ENCODE measurements around the gene PPP1R8. TPM values are rescaled to one million over a fixed set of nuclear protein-coding genes. Genes with fewer than 3 reads are reported as not detected.
A peak's percentile ranks its signal among the peaks of the same experiment; 100 is the strongest.
"Not testable (repeated sequence)": the region's sequence is repeated elsewhere in the genome, so short reads cannot be mapped to it uniquely, and the experiment has no call there.

Gene PPP1R8
- total RNA-seq, 2 donors from 2014 or later: 19.6 to 21.4 TPM

DNA sequence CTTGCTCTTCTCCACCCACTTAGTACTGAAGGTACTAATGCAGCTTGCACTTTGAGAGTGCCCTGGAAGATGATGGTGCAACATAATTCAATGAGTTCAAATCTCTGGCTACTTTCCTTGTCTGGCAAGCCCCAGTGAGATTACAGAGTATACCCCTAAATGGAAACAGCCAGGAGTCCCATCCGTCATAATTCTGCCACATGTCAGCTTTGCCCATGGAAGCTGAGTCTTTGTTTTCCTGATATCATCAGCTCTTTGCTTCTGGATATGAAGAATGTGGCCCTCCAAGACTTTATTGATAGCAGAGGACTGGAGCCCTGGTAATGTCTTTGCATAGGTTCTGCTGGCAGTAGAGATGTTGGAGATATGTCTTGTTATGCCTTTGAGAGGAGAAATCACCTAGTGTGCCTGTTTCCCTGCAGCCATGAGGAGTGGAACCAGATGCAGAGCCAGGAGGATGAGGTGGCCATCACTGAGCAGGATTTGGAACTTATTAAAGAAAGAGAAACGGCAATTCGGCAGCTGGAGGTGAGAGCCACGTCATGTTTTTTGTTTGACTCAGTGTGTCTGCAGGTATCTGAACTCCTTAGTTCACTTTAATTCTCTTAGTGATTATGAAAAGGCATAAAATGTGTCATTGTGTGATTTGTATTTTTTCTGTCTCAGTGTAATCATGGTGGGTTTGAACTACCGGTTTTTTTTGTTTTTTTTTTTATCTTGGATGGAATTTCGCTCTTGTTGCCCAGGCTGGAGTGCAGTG, 18.7 kb upstream of the PPP1R8 start:
- H3K36me3 Mint-ChIP-seq (ENCODE audit: low read depth): peaks cover 3% of the 10 kb centered on the region
- ATAC-seq (no peak), DNase-seq (no peak)
- no peak overlapping the region for H3K27ac Mint-ChIP-seq
- no peaks in the 10 kb centered on the region for H3K27me3 Mint-ChIP-seq
- H3K4me1 Mint-ChIP-seq: peaks cover 4% of the 10 kb centered on the region
- no peak overlapping the region for H3K4me3 Mint-ChIP-seq
- no peaks in the 10 kb centered on the region for H3K9me3 ChIP-seq (ENCODE audit: control insufficient read depth, low read length, poor library complexity, severe bottlenecking)

DNA sequence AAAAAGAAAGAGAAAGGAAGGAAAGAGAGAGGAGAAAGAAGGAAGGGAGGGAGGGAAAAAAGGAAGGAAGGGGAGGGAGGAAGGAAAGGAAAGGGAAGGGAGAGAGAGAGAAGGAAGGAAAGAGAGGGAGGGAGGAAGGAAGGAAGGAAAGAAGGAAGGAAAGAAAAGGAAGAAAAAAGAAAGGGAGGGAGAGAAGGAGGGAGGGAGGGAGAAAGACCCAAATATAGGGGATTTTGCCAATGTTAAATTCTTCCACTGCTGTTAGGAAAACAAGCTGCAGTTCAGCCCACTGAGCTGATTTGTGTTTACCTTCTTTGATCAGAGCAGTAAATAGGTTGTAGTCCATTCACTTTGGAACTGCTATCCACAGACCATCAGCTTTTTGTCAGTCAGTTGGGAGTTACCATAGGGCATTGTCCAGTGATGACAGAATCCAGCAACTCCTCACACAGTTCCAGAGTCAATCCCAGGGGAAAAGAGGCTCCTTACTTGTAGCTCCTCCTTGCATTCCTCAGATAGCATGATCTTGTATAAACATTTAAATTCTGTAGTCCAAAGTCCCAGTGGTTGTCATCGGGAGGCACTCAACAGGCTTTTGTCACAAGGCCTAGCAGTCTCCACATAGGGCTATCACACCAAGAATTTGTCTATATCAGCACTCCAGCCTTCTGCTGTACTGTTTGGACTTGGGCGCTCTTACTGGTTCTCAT, 13.5 kb upstream of the PPP1R8 start:
- Mint-ChIP-seq H3K36me3 (ENCODE audit: low read depth) (peaks cover 8% of the 10 kb centered on the region), H3K4me3 (no peak overlapping the region), H3K4me1 (peaks cover 2% of the 10 kb centered on the region), H3K27me3 (no peaks in the 10 kb centered on the region), H3K27ac (peak overlapping the region; percentile 34)
- ATAC-seq: no peak
- no peaks in the 10 kb centered on the region for H3K9me3 ChIP-seq (ENCODE audit: control insufficient read depth, low read length, poor library complexity, severe bottlenecking)
- no peak for DNase-seq

DNA sequence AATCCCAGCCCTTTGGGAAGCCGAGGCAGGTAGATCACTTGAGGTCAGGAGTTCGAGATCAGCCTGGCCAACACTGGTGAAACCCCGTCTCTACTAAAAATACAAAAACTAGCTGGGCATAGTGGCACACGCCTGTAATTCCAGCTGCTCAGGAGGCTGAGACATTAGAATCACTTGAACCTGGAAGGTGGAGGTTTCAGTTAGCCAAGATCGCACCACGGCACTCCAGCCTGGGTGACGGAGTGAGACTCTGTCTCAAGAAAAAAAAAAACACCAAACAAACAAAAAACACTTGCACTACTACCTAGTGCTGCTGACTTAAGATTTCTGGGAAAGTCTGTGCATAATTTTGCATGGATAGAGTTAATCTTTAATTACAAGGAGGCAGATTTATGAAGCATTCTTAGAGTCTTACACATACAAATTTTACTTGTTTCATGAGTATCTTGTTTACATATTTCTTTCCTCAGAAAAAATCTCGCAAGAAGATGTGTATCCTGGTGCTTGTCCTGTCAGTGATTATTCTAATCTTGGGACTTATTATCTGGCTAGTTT, 8.7 kb upstream of the PPP1R8 start:
- Mint-ChIP-seq H3K27me3 (no peaks in the 10 kb centered on the region), H3K4me1 (no peaks in the 10 kb centered on the region), H3K27ac (no peak overlapping the region), H3K36me3 (ENCODE audit: low read depth) (peaks cover 5% of the 10 kb centered on the region), H3K4me3 (no peak overlapping the region)
- H3K9me3 ChIP-seq (ENCODE audit: control insufficient read depth, low read length, poor library complexity, severe bottlenecking): no peaks in the 10 kb centered on the region
- ATAC-seq (no peak), DNase-seq (no peak)

DNA sequence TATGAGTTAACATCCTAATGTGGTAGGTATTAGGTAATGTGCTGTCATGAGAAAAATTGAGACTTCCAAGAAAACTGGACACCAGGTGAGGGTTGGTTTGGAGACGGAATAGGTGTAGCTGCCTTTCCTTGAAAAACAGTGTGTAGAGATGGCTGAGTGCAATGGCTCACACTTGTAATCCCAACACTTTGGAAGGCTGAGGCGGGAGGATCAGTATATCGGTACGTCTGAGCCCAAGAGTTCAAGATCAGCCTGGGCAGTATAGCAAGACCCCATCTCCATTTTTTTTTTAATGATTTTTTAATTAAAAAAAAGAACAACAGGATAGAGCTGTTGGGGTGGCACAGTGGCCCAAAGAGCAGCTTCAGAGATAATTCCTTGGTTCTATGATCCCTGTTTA, 6.8 kb upstream of the PPP1R8 start:
- H3K4me3 Mint-ChIP-seq: no peak overlapping the region
- peaks cover 2% of the 10 kb centered on the region for H3K36me3 Mint-ChIP-seq (ENCODE audit: low read depth)
- ATAC-seq: no peak
- no peak overlapping the region for H3K27ac Mint-ChIP-seq
- no peaks in the 10 kb centered on the region for H3K9me3 ChIP-seq (ENCODE audit: control insufficient read depth, low read length, poor library complexity, severe bottlenecking)
- H3K4me1 Mint-ChIP-seq: no peaks in the 10 kb centered on the region
- H3K27me3 Mint-ChIP-seq: no peaks in the 10 kb centered on the region
- DNase-seq: no peak

DNA sequence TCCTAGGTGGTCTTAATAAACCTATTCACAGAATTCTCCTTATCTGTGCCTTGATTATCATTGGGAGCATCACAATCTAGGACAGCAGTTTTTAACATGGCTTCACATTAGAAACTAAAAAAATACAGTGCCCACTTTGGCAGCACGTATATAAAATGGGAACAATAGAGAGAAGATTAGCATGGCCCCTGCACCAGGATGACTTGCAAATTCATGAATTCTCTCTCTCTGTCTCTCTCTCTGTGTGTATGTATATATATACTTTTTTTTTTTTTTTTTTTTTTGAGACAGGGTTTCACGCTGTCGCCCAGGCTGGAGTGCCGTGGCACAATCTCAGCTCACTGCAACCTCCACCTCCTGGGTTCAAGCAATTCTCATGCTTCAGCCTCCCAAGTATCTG, 6.2 kb upstream of the PPP1R8 start:
- no peaks in the 10 kb centered on the region for H3K36me3 Mint-ChIP-seq (ENCODE audit: low read depth)
- no peaks in the 10 kb centered on the region for H3K27me3 Mint-ChIP-seq
- H3K9me3 ChIP-seq (ENCODE audit: control insufficient read depth, low read length, poor library complexity, severe bottlenecking): no peaks in the 10 kb centered on the region
- H3K4me1 Mint-ChIP-seq: no peaks in the 10 kb centered on the region
- DNase-seq (no peak), ATAC-seq (no peak)
- no peak overlapping the region for H3K27ac Mint-ChIP-seq
- H3K4me3 Mint-ChIP-seq: no peak overlapping the region

DNA sequence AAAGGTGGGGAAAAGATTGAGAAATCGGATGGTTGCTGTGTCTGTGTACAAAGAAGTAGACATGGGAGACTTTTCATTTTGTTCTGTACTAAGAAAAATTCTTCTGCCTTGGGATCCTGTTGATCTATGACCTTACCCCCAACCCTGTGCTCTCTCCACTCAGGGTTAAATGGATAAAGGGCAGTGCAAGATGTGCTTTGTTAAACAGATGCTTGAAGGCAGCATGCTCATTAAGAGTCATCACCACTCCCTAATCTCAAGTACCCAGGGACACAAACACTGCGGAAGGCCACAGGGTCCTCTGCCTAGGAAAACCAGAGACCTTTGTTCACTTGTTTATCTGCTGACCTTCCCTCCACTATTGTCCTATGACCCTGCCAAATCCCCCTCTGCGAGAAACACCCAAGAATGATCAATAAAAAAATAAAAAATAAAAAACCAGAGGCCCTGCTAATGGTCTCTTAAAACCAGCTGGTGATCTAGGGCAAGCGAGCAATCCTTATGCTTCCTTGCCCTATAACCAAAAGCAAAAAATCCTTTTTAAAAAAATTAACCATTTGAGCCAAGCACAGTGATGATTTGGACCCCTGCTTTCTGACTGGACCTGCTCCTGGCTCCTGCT, 1.1 kb upstream of the PPP1R8 start:
- H3K4me3 Mint-ChIP-seq: peak overlapping the region; percentile 92
- not testable (repeated sequence) for H3K36me3 Mint-ChIP-seq (ENCODE audit: low read depth); ATAC-seq; H3K9me3 ChIP-seq (ENCODE audit: control insufficient read depth, low read length, poor library complexity, severe bottlenecking); H3K27me3 Mint-ChIP-seq; DNase-seq
- H3K4me1 Mint-ChIP-seq: peaks cover 13% of the 10 kb centered on the region
- H3K27ac Mint-ChIP-seq: peak overlapping the region; percentile 92

DNA sequence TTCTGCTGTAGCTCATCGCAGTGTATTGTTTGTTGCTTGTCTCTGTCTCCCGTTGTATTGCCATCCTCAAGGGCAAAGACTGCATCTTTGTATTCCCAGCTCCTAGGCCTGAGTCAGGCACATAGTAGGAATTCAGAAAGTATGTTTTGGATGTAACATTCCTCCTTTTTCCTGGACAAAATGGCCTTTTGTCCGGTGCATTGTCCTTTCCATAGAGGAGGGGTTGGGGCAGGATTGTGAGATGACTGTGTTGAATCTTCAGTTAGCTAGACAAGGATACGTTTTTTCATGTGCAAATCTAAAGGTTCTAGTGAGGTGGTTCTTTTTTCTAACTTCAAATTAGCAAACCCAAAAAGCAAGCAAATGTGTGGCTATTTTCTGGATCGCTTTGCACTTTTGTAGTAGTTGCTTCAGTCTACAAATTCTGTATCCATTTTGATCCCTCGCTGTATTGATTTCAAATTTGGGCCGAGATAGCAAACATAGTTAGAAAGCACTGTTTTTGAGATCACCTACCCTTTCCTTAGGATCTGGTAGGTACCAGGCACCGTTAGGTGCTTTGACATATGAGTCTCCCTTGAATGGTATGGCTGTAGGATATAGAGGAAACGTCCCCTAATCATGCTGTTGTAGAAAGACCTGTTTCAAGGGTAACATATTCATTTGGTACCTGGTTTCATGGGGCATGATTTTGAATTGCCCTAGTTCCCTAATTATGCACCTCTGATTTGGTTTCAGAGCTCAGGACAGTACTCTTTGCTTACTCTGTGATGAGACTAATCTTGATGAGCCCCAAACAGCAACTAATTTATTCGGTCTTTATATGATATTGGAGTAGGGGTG, 1.2 kb downstream of the PPP1R8 start:
- H3K9me3 ChIP-seq (ENCODE audit: control insufficient read depth, low read length, poor library complexity, severe bottlenecking): no peaks in the 10 kb centered on the region
- Mint-ChIP-seq H3K27ac (peak overlapping the region; percentile 92), H3K36me3 (ENCODE audit: low read depth) (no peaks in the 10 kb centered on the region), H3K27me3 (no peaks in the 10 kb centered on the region), H3K4me1 (peaks cover 18% of the 10 kb centered on the region), H3K4me3 (peak overlapping the region; percentile 92)
- DNase-seq (no peak), ATAC-seq (no peak)

DNA sequence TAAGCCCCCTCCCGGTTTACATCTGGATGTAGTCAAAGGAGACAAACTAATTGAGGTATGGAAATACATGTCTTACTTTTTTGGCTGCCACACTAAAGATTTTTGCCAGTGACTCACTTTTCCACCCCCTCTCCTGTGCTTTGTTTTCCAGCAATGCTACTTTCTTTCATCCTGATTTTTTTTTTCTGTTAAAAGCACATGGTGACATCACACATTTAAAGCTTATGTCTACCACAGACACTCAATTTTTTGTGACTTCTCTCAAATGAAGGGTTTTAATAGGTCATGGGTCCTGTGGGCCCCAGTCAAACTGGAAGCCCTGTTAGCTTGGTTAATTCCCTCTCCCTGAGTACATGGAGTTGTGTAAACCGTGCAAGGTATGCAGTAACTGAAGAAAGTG, 2.2 kb downstream of the PPP1R8 start:
- Mint-ChIP-seq H3K27ac (peak overlapping the region; percentile 11), H3K27me3 (no peaks in the 10 kb centered on the region), H3K36me3 (ENCODE audit: low read depth) (no peaks in the 10 kb centered on the region), H3K4me1 (peaks cover 18% of the 10 kb centered on the region), H3K4me3 (no peak overlapping the region)
- DNase-seq (no peak), ATAC-seq (no peak)
- no peaks in the 10 kb centered on the region for H3K9me3 ChIP-seq (ENCODE audit: control insufficient read depth, low read length, poor library complexity, severe bottlenecking)

DNA sequence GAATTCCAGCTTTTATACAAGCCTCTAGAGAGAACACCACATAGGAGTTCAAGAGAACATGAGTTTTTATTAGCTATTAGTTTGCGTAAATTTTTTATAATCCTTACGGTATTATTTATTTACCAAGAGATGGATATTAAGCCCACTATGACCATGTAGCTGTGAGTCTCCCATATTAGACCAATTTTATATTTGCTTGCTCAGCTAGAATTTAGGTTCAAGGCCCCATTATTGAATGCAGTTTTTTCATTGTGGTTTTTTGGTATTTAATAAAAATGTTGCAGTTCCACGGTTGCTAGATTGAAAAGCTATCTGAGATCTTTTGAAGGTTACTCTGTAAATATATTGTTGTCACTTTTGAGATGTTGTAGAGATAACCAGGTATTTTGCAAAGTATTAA, 2.9 kb downstream of the PPP1R8 start:
- H3K9me3 ChIP-seq (ENCODE audit: control insufficient read depth, low read length, poor library complexity, severe bottlenecking): no peaks in the 10 kb centered on the region
- ATAC-seq: no peak
- Mint-ChIP-seq H3K36me3 (ENCODE audit: low read depth) (no peaks in the 10 kb centered on the region), H3K27me3 (no peaks in the 10 kb centered on the region), H3K4me3 (no peak overlapping the region), H3K27ac (no peak overlapping the region), H3K4me1 (peaks cover 18% of the 10 kb centered on the region)
- DNase-seq: no peak

DNA sequence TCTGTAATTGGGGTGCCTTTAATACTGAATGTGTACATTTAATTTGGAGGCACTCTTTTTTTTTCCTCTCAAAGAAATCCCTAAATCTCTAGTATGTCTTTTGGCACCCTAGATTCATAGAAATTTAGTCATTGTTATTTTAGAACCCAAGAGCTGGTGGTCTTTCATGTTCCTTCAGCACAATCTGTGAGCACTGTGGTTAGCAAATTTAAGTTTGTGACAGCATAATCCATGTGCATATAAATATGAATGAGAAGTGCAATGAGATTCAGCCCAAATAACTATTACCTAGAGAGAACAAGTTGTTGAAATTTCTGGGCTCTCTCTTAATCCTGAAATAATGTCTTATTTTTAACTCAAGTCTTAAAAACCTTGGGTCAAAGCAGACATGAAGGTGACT, 4.5 kb downstream of the PPP1R8 start:
- DNase-seq: no peak
- no peak overlapping the region for H3K27ac Mint-ChIP-seq
- H3K4me3 Mint-ChIP-seq: no peak overlapping the region
- no peak for ATAC-seq
- no peaks in the 10 kb centered on the region for H3K36me3 Mint-ChIP-seq (ENCODE audit: low read depth)
- H3K9me3 ChIP-seq (ENCODE audit: control insufficient read depth, low read length, poor library complexity, severe bottlenecking): no peaks in the 10 kb centered on the region
- H3K4me1 Mint-ChIP-seq: peaks cover 18% of the 10 kb centered on the region
- H3K27me3 Mint-ChIP-seq: no peaks in the 10 kb centered on the region

DNA sequence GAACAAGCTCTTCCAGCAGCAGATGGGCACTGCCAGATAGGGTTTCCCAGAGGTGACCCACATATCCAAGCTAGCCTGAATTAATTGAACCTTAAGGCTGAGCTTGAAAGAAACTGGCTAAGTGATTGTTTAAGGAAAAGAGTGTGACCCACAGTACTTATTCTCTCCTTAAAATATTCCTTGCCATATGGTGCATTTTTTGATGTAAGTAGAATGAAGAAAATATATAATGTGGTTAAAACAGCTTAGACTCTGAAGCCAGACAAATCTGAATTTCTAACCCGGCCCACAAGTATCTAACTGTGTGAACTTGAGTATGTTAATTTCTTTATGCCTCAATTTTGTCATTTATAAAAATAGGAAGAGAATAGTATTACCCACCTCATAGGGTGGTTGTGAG, 4.9 kb downstream of the PPP1R8 start:
- no peaks in the 10 kb centered on the region for H3K27me3 Mint-ChIP-seq
- ATAC-seq (no peak), DNase-seq (no peak)
- H3K4me3 Mint-ChIP-seq: no peak overlapping the region
- peaks cover 18% of the 10 kb centered on the region for H3K4me1 Mint-ChIP-seq
- H3K27ac Mint-ChIP-seq: no peak overlapping the region
- H3K36me3 Mint-ChIP-seq (ENCODE audit: low read depth): no peaks in the 10 kb centered on the region
- H3K9me3 ChIP-seq (ENCODE audit: control insufficient read depth, low read length, poor library complexity, severe bottlenecking): no peaks in the 10 kb centered on the region

DNA sequence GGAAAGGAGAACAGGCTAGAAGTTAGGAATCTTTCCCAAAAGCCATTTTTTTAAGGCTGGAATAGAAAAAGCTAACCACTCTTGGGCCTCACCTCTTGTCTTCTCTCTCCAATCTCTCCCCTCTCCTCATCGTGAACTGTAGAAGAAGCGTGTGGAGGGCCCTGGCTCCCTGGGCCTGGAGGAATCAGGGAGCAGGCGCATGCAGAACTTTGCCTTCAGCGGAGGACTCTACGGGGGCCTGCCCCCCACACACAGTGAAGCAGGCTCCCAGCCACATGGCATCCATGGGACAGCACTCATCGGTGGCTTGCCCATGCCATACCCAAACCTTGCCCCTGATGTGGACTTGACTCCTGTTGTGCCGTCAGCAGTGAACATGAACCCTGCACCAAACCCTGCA, 19.4 kb downstream of the PPP1R8 start:
- no peaks in the 10 kb centered on the region for H3K27me3 Mint-ChIP-seq
- peaks cover 4% of the 10 kb centered on the region for H3K36me3 Mint-ChIP-seq (ENCODE audit: low read depth)
- DNase-seq (no peak), ATAC-seq (no peak)
- H3K4me3 Mint-ChIP-seq: no peak overlapping the region
- no peaks in the 10 kb centered on the region for H3K9me3 ChIP-seq (ENCODE audit: control insufficient read depth, low read length, poor library complexity, severe bottlenecking)
- H3K27ac Mint-ChIP-seq: no peak overlapping the region
- no peaks in the 10 kb centered on the region for H3K4me1 Mint-ChIP-seq

DNA sequence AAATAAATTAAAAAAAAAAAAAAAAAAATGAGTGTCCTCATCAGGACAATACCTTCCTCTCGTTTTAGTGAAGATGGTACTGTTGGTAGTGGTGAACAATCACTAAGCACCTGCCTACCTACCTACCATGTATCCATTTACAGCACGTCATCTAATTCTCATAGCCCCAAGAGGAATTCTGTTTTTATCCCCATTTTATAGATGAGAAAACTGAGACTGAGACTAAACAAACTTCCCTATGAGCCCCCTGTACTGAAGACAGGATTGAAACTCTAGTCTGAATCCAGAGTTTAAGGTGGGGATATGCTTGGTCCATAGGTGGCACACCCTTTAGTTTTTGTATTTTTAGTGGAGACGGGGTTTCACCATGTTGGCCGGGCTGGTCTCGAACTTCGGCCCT, 24.5 kb downstream of the PPP1R8 start:
- no peak overlapping the region for H3K27ac Mint-ChIP-seq
- no peaks in the 10 kb centered on the region for H3K9me3 ChIP-seq (ENCODE audit: control insufficient read depth, low read length, poor library complexity, severe bottlenecking)
- H3K4me1 Mint-ChIP-seq: peaks cover 11% of the 10 kb centered on the region
- ATAC-seq (no peak), DNase-seq (no peak)
- no peak overlapping the region for H3K4me3 Mint-ChIP-seq
- H3K27me3 Mint-ChIP-seq: no peaks in the 10 kb centered on the region
- H3K36me3 Mint-ChIP-seq (ENCODE audit: low read depth): peaks cover 1% of the 10 kb centered on the region
